Endodermal cell (in vitro differentiated cells): ENCODE data around the gene OSBPL3. TPM values are rescaled to one million over a fixed set of nuclear protein-coding genes. Genes with fewer than 3 reads are reported as not detected.

ENCODE experiments used
- DNase-seq: peaks from one replicate; pipeline ENCODE4 v3.0.0-alpha.2; 2017
- H3K27ac ChIP-seq: 2 replicates; pipeline ENCODE4 v1.5.1; 2013; ENCODE audit warnings: mild to moderate bottlenecking, low read depth, low read length, moderate library complexity
- H3K27me3 ChIP-seq: 2 replicates; pipeline ENCODE4 v1.6.1; 2013; ENCODE audit warnings: mild to moderate bottlenecking, low read length, moderate library complexity; ENCODE audit not compliant: insufficient read depth, control insufficient read depth, poor library complexity, severe bottlenecking
- H3K36me3 ChIP-seq: 2 replicates; pipeline ENCODE4 v1.7.0; 2013; ENCODE audit warnings: mild to moderate bottlenecking, low read length, moderate library complexity; ENCODE audit not compliant: control insufficient read depth, insufficient read depth
- H3K4me1 ChIP-seq: one replicate; pipeline ENCODE4 v1.7.0; 2013; ENCODE audit warnings: low read length; ENCODE audit not compliant: control insufficient read depth, insufficient read depth
- H3K4me3 ChIP-seq: 2 replicates; pipeline ENCODE4 v1.5.1; 2013; ENCODE audit warnings: mild to moderate bottlenecking, low read length, moderate library complexity
- H3K9ac ChIP-seq: 2 replicates; pipeline ENCODE4 v1.6.1; 2013; ENCODE audit warnings: mild to moderate bottlenecking, low read length, moderate library complexity; ENCODE audit not compliant: poor library complexity, severe bottlenecking; ENCODE audit errors: extremely low read depth
- H3K9me3 ChIP-seq: 2 replicates; pipeline ENCODE4 v1.6.1; 2013; ENCODE audit warnings: mild to moderate bottlenecking, low read length, moderate library complexity; ENCODE audit not compliant: control insufficient read depth
- H3K27ac Mint-ChIP-seq: 2 replicates; pipeline ENCODE4 v1.8.0; 2020; ENCODE audit warnings: mixed read lengths
- H3K27me3 Mint-ChIP-seq: 2 replicates; pipeline ENCODE4 v1.8.0; 2021; ENCODE audit warnings: mild to moderate bottlenecking, mixed read lengths; ENCODE audit not compliant: insufficient read depth
- H3K36me3 Mint-ChIP-seq: 2 replicates; pipeline ENCODE4 v1.8.0; 2020; ENCODE audit warnings: low read depth, mixed read lengths
- H3K4me1 Mint-ChIP-seq: 2 replicates; pipeline ENCODE4 v1.8.0; 2020; ENCODE audit warnings: mixed read lengths
- H3K4me3 Mint-ChIP-seq: 2 replicates; pipeline ENCODE4 v1.8.0; 2020; ENCODE audit warnings: mild to moderate bottlenecking, moderate library complexity, mixed read lengths
- H3K9me3 Mint-ChIP-seq: 2 replicates; pipeline ENCODE4 v1.8.0; 2020; ENCODE audit warnings: mild to moderate bottlenecking, mixed read lengths
- WGBS, 2 experiments: methylation state at CpG; one replicate each; pipeline versions ENCODE4 v1.1.5 to v1.1.7; 2013; ENCODE audit warnings: missing lambda C conversion rate in 2 of 2, mixed read lengths in 1 of 2; ENCODE audit not compliant: insufficient coverage in 1 of 2, insufficient read length in 1 of 2; 5-methylcytosine and 5-hydroxymethylcytosine counted together
- total RNA-seq, 2 donors: library from RNA; stranded (reverse); fragmentation: NEBNext Ultra II Directional in 1 of 2; extraction: Animal tissue kit (Norgen Biotek cat#: 25700) in 1 of 2; gene quantifications; 2 replicates in 1 of 2; 3 replicates in 1 of 2; pipeline ENCODE4 v1.2.1, GENCODE V29; 2021
- TF ChIP-seq, protein P1 (sequence below): fragments of 200-600 bp; sonication (generic); conservative IDR thresholded peaks from 2 replicates; pipeline ENCODE4 v1.5.0; 2021; ENCODE audit warnings: antibody characterized with exemption, mild to moderate bottlenecking

OSBPL3 gene
- total RNA-seq, 2 donors from 2014 or later = 9.8 to 11.3 TPM

DNA sequence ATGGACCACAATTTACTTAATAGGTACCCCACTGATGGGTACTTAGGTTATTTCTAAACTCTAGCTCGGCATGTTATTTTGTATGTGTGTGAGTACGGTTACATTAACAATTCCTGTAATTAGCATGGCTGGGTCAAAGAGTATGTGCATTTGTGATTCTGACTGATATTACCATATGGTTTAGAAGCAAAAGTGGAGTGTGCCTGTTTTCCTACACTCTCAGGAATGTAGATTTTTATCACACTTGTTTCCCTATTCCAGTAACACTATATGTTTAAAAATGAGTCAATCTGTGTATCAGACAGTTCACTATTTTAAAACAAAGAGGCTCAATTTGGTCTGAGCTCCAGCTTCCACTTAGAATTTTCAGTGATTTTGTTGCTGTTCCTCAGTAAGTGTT is 178.1 kb downstream of the OSBPL3 start:
- Histone ChIP-seq H3K4me1 (no peaks in the 10 kb centered on the region), H3K27ac (peak overlapping the region; percentile 51), H3K9me3 (no peaks in the 10 kb centered on the region), H3K36me3 (no peaks in the 10 kb centered on the region), H3K4me3 (no peak overlapping the region), H3K9ac (no peak overlapping the region), H3K27me3 (no peaks in the 10 kb centered on the region)
- TF ChIP-seq, protein P1, sequence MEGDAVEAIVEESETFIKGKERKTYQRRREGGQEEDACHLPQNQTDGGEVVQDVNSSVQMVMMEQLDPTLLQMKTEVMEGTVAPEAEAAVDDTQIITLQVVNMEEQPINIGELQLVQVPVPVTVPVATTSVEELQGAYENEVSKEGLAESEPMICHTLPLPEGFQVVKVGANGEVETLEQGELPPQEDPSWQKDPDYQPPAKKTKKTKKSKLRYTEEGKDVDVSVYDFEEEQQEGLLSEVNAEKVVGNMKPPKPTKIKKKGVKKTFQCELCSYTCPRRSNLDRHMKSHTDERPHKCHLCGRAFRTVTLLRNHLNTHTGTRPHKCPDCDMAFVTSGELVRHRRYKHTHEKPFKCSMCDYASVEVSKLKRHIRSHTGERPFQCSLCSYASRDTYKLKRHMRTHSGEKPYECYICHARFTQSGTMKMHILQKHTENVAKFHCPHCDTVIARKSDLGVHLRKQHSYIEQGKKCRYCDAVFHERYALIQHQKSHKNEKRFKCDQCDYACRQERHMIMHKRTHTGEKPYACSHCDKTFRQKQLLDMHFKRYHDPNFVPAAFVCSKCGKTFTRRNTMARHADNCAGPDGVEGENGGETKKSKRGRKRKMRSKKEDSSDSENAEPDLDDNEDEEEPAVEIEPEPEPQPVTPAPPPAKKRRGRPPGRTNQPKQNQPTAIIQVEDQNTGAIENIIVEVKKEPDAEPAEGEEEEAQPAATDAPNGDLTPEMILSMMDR = no peak
- H3K9me3 Mint-ChIP-seq = no peaks in the 10 kb centered on the region
- no peak overlapping the region for H3K4me3 Mint-ChIP-seq
- WGBS, 2 experiments = 100% methylated on average over 2 of the region's 2 CpGs; no CpG with 5 or more reads in 1 of the 2 experiments
- H3K27ac Mint-ChIP-seq = no peak overlapping the region
- no peak for DNase-seq
- H3K27me3 Mint-ChIP-seq = no peaks in the 10 kb centered on the region
- H3K36me3 Mint-ChIP-seq = peaks cover 18% of the 10 kb centered on the region
- H3K4me1 Mint-ChIP-seq = no peaks in the 10 kb centered on the region

DNA sequence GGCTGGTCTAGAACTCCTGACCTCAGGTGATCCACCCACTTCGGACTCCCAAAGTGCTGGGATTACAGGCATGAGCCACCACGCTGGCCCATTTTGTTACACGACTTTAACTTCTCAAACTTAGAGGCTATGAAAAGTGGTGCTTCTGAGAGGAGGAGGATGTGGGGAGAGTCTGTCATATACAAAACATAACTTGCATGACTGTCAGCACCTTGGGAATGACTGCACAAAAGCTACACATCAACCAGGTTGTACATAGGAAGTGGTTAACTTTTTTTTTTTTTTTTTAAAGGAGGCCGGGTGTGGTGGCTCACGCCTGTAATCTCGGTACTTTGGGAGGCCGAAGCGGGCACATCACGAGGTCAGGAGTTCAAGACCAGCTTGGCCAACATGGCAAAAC is 179.3 kb downstream of the OSBPL3 start:
- H3K9ac ChIP-seq = no peak overlapping the region
- TF ChIP-seq, protein P1 = no peak
- Mint-ChIP-seq H3K36me3 (peaks cover 18% of the 10 kb centered on the region), H3K27me3 (no peaks in the 10 kb centered on the region), H3K27ac (no peak overlapping the region), H3K4me1 (no peaks in the 10 kb centered on the region), H3K9me3 (no peaks in the 10 kb centered on the region), H3K4me3 (no peak overlapping the region)
- 92 to 99% methylated on average over 9 of the region's 9 CpGs for WGBS, 2 experiments
- no peak overlapping the region for H3K27ac ChIP-seq
- no peaks in the 10 kb centered on the region for H3K27me3 ChIP-seq
- no peak for DNase-seq
- H3K4me3 ChIP-seq = no peak overlapping the region
- H3K36me3 ChIP-seq = no peaks in the 10 kb centered on the region
- H3K9me3 ChIP-seq = no peaks in the 10 kb centered on the region
- no peaks in the 10 kb centered on the region for H3K4me1 ChIP-seq

DNA sequence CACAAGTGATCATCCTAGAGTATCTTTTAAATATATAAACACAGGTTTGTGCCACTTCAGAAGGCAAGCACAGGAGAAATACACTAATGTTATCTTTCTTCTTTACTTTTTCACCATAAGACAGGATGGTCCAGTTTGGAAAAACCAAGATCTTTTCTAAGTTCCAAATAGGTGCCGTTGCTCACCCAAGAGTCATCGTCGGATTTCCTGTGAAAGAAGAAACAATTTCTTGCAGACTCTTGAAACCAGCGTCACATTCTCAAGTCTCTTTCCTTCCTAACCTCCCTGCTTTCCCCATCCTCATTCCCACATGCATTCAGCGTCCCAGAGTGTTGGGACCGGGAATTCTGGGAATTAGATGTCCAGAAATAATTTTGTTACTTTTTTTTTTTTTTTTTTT is 179.9 kb downstream of the OSBPL3 start:
- WGBS, 2 experiments = 93 to 95% methylated on average over 4 to 6 of the region's 6 CpGs
- no peaks in the 10 kb centered on the region for H3K4me1 Mint-ChIP-seq
- no peaks in the 10 kb centered on the region for H3K27me3 Mint-ChIP-seq

More for the DNA sequence above, 179.9 kb downstream of the OSBPL3 start:
- Mint-ChIP-seq H3K4me3 (no peak overlapping the region), H3K36me3 (peaks cover 18% of the 10 kb centered on the region), H3K27ac (no peak overlapping the region), H3K9me3 (peaks cover 4% of the 10 kb centered on the region)
- Histone ChIP-seq H3K27me3 (no peaks in the 10 kb centered on the region), H3K4me3 (no peak overlapping the region), H3K36me3 (no peaks in the 10 kb centered on the region), H3K4me1 (no peaks in the 10 kb centered on the region), H3K9ac (no peak overlapping the region), H3K27ac (no peak overlapping the region), H3K9me3 (no peaks in the 10 kb centered on the region)
- TF ChIP-seq, protein P1 = no peak
- no peak for DNase-seq
